ENCODE results near the gene LAPTM4A.

The LAPTM4A gene

GRCh38 chr2:20065885-20066602, 14.6 kb upstream of the LAPTM4A start:
- H3K4me3 ChIP-seq (ENCODE audit: low read depth, low read length) = no peak overlapping the region
- no peaks in the 10 kb centered on the region for H3K27me3 ChIP-seq (ENCODE audit: insufficient read depth, low read depth, severe bottlenecking)
- H3K36me3 ChIP-seq = no peaks in the 10 kb centered on the region
- TF ChIP-seq, protein P1, sequence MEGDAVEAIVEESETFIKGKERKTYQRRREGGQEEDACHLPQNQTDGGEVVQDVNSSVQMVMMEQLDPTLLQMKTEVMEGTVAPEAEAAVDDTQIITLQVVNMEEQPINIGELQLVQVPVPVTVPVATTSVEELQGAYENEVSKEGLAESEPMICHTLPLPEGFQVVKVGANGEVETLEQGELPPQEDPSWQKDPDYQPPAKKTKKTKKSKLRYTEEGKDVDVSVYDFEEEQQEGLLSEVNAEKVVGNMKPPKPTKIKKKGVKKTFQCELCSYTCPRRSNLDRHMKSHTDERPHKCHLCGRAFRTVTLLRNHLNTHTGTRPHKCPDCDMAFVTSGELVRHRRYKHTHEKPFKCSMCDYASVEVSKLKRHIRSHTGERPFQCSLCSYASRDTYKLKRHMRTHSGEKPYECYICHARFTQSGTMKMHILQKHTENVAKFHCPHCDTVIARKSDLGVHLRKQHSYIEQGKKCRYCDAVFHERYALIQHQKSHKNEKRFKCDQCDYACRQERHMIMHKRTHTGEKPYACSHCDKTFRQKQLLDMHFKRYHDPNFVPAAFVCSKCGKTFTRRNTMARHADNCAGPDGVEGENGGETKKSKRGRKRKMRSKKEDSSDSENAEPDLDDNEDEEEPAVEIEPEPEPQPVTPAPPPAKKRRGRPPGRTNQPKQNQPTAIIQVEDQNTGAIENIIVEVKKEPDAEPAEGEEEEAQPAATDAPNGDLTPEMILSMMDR (IDR thresholded peaks at IDR 0.05; ENCODE audit: low read depth, low read length) = no peak
- no peaks in the 10 kb centered on the region for H3K9me3 ChIP-seq (ENCODE audit: severe bottlenecking)
- no peak for DNase-seq
- no peak overlapping the region for H3K27ac ChIP-seq

- no peak overlapping the region for H3K4me3 ChIP-seq (ENCODE audit: low read depth, low read length)
- TF ChIP-seq, protein P1 (IDR thresholded peaks at IDR 0.05; ENCODE audit: low read depth, low read length) = no peak
- H3K36me3 ChIP-seq = no peaks in the 10 kb centered on the region
- no peak for DNase-seq
- no peak overlapping the region for H3K27ac ChIP-seq
- H3K9me3 ChIP-seq (ENCODE audit: severe bottlenecking) = no peaks in the 10 kb centered on the region
- no peaks in the 10 kb centered on the region for H3K27me3 ChIP-seq (ENCODE audit: insufficient read depth, low read depth, severe bottlenecking)
Measured at GRCh38 chr2:20064841-20065240, 13.4 kb upstream of the LAPTM4A start.

GRCh38 chr2:20064421-20064820, 13.0 kb upstream of the LAPTM4A start:
- no peaks in the 10 kb centered on the region for H3K27me3 ChIP-seq (ENCODE audit: insufficient read depth, low read depth, severe bottlenecking)
- no peak overlapping the region for H3K4me3 ChIP-seq (ENCODE audit: low read depth, low read length)
- TF ChIP-seq, protein P1 (IDR thresholded peaks at IDR 0.05; ENCODE audit: low read depth, low read length) = no peak
- H3K27ac ChIP-seq = no peak overlapping the region
- no peaks in the 10 kb centered on the region for H3K36me3 ChIP-seq
- no peaks in the 10 kb centered on the region for H3K9me3 ChIP-seq (ENCODE audit: severe bottlenecking)
- DNase-seq = no peak

DNA sequence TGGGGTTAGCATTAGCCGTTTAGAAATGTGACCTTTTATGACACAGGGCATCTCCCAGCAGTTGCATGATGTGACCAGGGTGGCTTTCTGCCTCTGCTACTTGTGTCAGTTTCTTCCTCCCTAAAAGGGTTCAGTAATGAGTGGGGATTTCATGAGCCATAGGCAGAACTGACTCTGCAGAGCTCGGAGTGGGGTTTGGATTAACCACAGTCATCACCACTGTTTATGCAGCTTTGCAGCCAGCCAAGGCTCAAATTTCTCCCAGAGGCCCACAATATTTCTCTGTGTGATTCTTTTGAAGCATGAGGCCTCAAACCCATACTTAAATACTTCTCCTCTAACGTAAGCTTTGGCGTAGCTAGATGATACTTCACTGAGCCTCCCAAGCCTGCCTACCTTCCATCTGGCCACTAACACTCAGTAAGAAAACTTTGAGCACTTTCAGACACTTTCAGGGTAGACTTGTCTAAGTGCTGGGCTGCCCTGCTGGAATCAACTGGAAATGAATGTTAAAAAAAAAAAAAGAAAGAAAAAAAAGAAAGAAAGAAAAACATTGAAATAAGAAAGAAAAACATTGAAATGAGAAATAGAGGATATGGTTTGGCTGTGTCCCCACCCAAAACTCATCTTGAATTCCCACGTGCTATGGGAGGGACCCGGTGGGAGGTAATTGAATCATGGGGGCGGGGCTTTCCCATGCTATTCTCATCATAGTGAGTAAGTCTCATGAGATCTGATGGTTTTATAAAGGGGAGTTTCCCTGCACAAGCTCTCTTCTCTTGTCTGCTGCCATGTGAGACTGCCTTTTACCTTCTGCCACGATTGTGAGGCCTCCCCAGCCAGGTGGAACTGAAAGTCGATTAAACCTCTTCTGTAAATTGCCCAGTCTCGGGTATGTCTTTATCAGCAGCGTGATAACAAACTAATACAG, 11.5 kb upstream of the LAPTM4A start:
- H3K4me3 ChIP-seq (ENCODE audit: low read depth, low read length) = no peak overlapping the region
- no peaks in the 10 kb centered on the region for H3K27me3 ChIP-seq (ENCODE audit: insufficient read depth, low read depth, severe bottlenecking)
- no peaks in the 10 kb centered on the region for H3K36me3 ChIP-seq
- no peaks in the 10 kb centered on the region for H3K9me3 ChIP-seq (ENCODE audit: severe bottlenecking)
- TF ChIP-seq, protein P1 (IDR thresholded peaks at IDR 0.05; ENCODE audit: low read depth, low read length) = no peak
- no peak overlapping the region for H3K27ac ChIP-seq
- DNase-seq = no peak

DNA sequence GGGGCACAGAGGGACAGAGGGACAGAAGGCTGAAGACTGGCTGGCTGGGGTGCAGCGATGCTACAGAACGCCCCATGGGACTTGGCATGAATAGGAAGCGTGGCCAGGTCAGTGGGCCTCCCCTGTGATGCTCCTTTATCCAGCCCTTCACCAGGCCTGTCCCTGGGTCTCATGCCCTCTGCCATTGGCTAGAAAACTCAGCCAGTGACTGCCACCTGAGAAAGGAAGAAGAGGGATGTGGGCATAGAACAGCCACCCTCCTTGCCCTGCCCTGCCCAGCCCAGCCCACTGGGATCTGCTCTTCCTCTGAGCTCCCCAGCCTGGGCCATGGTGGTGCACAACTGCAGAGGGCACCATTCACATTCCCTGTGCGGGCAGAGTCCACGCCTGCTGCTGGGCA, 10.5 kb upstream of the LAPTM4A start:
- no peak for DNase-seq
- H3K36me3 ChIP-seq = no peaks in the 10 kb centered on the region
- TF ChIP-seq, protein P1 (IDR thresholded peaks at IDR 0.05; ENCODE audit: low read depth, low read length) = no peak
- H3K27ac ChIP-seq = no peak overlapping the region
- H3K27me3 ChIP-seq (ENCODE audit: insufficient read depth, low read depth, severe bottlenecking) = no peaks in the 10 kb centered on the region
- H3K9me3 ChIP-seq (ENCODE audit: severe bottlenecking) = no peaks in the 10 kb centered on the region
- no peak overlapping the region for H3K4me3 ChIP-seq (ENCODE audit: low read depth, low read length)
